AG09319 (cell line): ENCODE results near the gene MAML3.

Source experiments
- DNase-seq: peaks from one replicate; pipeline ENCODE4 v3.0.0-alpha.2; 2010; ENCODE audit warnings: low read depth; ENCODE audit errors: extremely low read depth
- TF ChIP-seq, protein P1 (sequence below): IDR thresholded peaks from 2 replicates; pipeline ENCODE4 v1.5.1; 2011; ENCODE audit warnings: low read depth, mild to moderate bottlenecking, inconsistent platforms, low read length, moderate library complexity

The MAML3 gene

GRCh38 chr4:139917896-139918295 is 236.1 kb downstream of the MAML3 start:
- TF ChIP-seq, protein P1, sequence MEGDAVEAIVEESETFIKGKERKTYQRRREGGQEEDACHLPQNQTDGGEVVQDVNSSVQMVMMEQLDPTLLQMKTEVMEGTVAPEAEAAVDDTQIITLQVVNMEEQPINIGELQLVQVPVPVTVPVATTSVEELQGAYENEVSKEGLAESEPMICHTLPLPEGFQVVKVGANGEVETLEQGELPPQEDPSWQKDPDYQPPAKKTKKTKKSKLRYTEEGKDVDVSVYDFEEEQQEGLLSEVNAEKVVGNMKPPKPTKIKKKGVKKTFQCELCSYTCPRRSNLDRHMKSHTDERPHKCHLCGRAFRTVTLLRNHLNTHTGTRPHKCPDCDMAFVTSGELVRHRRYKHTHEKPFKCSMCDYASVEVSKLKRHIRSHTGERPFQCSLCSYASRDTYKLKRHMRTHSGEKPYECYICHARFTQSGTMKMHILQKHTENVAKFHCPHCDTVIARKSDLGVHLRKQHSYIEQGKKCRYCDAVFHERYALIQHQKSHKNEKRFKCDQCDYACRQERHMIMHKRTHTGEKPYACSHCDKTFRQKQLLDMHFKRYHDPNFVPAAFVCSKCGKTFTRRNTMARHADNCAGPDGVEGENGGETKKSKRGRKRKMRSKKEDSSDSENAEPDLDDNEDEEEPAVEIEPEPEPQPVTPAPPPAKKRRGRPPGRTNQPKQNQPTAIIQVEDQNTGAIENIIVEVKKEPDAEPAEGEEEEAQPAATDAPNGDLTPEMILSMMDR: no peak

GRCh38 chr4:139916041-139916440 is 237.9 kb downstream of the MAML3 start:
- no peak for DNase-seq
- TF ChIP-seq, protein P1: no peak

More at GRCh38 chr4:139917896-139918295, 236.1 kb downstream of the MAML3 start:
- DNase-seq: no peak

DNA sequence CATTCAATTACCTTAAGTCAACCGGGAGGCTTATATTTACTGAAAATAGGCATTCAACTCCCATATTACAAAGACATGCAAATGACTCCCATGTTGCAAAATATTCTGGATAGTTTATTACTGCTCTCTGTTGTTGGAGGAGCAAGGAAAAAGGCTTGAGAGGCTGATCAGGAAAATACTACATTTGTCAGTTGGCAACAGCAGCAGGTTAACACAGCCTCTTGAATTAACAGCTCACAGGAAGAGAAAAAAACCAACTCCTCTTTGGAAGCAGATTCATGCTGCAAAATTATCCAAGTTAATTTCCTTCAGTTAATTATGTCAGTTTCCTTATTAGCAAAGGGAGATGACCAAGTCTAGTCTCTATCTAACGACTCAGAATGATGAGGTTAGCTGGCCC is 238.9 kb downstream of the MAML3 start:
- no peak for DNase-seq
- TF ChIP-seq, protein P1: no peak

DNA sequence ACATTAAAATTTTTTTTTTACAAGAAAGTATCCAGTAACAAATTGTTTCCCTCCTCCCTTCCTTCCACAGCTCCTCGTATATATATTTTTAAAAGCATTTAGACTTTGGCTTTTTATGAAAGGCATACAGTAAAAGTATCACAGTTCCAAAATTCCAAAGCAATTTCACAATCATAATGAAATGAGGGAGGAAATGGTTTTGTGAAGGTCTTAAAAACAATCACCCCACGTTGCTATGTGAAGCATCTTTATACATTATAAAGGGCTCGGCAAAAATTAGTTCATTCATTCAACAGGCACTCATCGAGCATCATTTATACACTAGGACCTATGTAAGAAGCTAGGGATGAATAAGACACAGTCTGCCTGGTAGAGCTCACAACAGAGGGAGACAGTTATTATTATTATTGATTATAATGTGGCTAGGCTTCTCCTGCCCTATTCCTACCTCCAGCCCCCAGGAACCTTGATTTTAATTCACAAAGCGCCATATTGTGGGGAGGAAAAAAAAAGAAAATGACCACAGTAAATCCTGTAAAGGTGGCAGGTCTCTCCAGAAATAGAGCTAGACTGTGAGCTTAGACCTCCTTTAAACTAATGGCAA is 239.9 kb downstream of the MAML3 start:
- TF ChIP-seq, protein P1: no peak
- DNase-seq: no peak

DNA sequence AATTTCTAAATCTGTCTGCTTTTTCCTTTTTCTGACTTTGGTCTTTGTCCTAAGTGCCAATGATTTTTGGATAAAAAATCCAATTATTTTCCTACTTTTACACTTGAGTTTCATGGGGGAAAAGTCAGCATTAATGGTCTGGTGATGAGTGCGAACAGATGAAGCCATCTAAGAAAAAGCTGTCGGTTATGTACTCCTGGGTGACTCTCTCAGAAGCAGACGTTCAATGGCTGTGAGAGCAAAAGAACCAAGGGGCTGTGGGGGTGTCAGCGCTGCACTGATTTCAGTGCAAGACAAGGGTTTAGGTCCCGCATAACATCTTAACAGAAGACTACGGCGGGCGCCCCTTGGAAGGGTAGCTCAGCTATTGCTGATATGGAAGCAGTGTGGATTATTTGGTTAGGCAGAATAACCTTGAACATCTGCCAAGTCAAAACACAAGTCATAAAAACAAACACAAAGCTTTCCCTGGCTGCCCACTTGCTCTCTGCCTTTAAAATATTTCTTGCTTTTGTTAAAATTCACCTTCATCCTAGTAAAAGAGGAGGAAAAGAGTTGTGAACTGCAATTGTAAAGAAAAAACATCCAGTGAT is 240.5 kb downstream of the MAML3 start:
- TF ChIP-seq, protein P1: no peak
- no peak for DNase-seq

GRCh38 chr4:139912445-139912844 is 241.5 kb downstream of the MAML3 start:
- TF ChIP-seq, protein P1: no peak
- DNase-seq: no peak

DNA sequence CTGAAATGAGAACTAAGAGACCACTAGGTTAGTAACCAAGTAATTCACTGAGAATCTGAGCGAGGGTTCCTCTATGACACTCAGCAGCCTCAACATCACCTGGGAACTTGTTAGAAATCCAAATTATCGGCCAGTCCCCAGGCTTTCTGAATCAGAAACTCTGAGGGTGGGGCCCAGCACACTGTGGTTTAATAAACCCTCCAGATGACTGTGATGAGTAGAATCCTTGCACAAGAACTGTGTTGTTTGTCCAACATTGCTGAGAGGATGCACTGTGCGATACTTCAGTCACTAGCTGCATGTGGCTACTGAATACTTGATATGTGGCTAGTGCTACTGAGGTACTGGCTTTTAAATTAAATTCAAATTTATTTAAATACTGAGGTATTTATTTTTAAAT is 243.9 kb downstream of the MAML3 start:
- TF ChIP-seq, protein P1: no peak
- no peak for DNase-seq
